ENCODE data around the gene NRARP. TPM values are rescaled to one million over a fixed set of nuclear protein-coding genes. Genes with fewer than 3 reads are reported as not detected.

The NRARP gene
- total RNA-seq, 1 experiment from 2014 or later, result 32.6 TPM

- Mint-ChIP-seq H3K9me3 (ENCODE audit: low read depth, unreplicated experiment) (no peaks in the 10 kb centered on the region), H3K4me1 (ENCODE audit: low read depth, unreplicated experiment) (no peaks in the 10 kb centered on the region), H3K27ac (ENCODE audit: unreplicated experiment) (no peak overlapping the region), H3K4me3 (ENCODE audit: low read depth, unreplicated experiment) (no peak overlapping the region), H3K36me3 (ENCODE audit: insufficient read depth, unreplicated experiment) (peaks cover 18% of the 10 kb centered on the region), H3K27me3 (ENCODE audit: unreplicated experiment) (no peaks in the 10 kb centered on the region)
- DNase-seq, result no peak
- TF ChIP-seq CTCF (IDR thresholded peaks at IDR 0.05; ENCODE audit: unreplicated experiment), result no peak
- intact Hi-C loops (cut with micrococcal nuclease; ENCODE audit: unreplicated experiment), result no loop called here
- BruUV-seq (replicated peaks), result no TSS peak
- CTCF ChIA-PET, result no interaction called here
Measured at GRCh38 chr9:137306066-137306849, 4.2 kb upstream of the NRARP start.

- Mint-ChIP-seq H3K36me3 (ENCODE audit: insufficient read depth, unreplicated experiment) (peaks cover 23% of the 10 kb centered on the region), H3K27ac (ENCODE audit: unreplicated experiment) (no peak overlapping the region), H3K27me3 (ENCODE audit: unreplicated experiment) (no peaks in the 10 kb centered on the region), H3K4me3 (ENCODE audit: low read depth, unreplicated experiment) (no peak overlapping the region), H3K9me3 (ENCODE audit: low read depth, unreplicated experiment) (no peaks in the 10 kb centered on the region), H3K4me1 (ENCODE audit: low read depth, unreplicated experiment) (no peaks in the 10 kb centered on the region)
- intact Hi-C loops (cut with micrococcal nuclease; ENCODE audit: unreplicated experiment), result no loop called here
- BruUV-seq (replicated peaks), result no TSS peak
- CTCF ChIA-PET, result no interaction called here
- DNase-seq, result no peak
- TF ChIP-seq CTCF (IDR thresholded peaks at IDR 0.05; ENCODE audit: unreplicated experiment), result no peak
Measured at GRCh38 chr9:137305798-137306065, 3.7 kb upstream of the NRARP start.

- CTCF ChIA-PET, result interaction anchor here (0.6 kb wide), 1 partner anchor 118 kb away, joined by 3 read pairs; the partner anchor contains the start of genes EXD3 and NOXA1
- BruUV-seq (replicated peaks), result no TSS peak
- peaks cover 29% of the 10 kb centered on the region for H3K36me3 Mint-ChIP-seq (ENCODE audit: insufficient read depth, unreplicated experiment)
- no peaks in the 10 kb centered on the region for H3K9me3 Mint-ChIP-seq (ENCODE audit: low read depth, unreplicated experiment)
- no peaks in the 10 kb centered on the region for H3K27me3 Mint-ChIP-seq (ENCODE audit: unreplicated experiment)
- no peak for TF ChIP-seq CTCF (IDR thresholded peaks at IDR 0.05; ENCODE audit: unreplicated experiment)
- no peaks in the 10 kb centered on the region for H3K4me1 Mint-ChIP-seq (ENCODE audit: low read depth, unreplicated experiment)
- no peak overlapping the region for H3K27ac Mint-ChIP-seq (ENCODE audit: unreplicated experiment)
- no peak overlapping the region for H3K4me3 Mint-ChIP-seq (ENCODE audit: low read depth, unreplicated experiment)
- intact Hi-C loops (cut with micrococcal nuclease; ENCODE audit: unreplicated experiment), result no loop called here
- no peak for DNase-seq
Measured at GRCh38 chr9:137305060-137305797, 3.2 kb upstream of the NRARP start.

GRCh38 chr9:137304383-137305059 is 2.5 kb upstream of the NRARP start:
- no peak for DNase-seq

More at GRCh38 chr9:137304383-137305059, 2.5 kb upstream of the NRARP start:
- intact Hi-C loops (cut with micrococcal nuclease; ENCODE audit: unreplicated experiment), result no loop called here
- TF ChIP-seq CTCF (IDR thresholded peaks at IDR 0.05; ENCODE audit: unreplicated experiment), result no peak
- H3K9me3 Mint-ChIP-seq (ENCODE audit: low read depth, unreplicated experiment), result no peaks in the 10 kb centered on the region
- CTCF ChIA-PET, result interaction anchor here (0.6 kb wide), 1 partner anchor 118 kb away, joined by 3 read pairs; the partner anchor contains the start of genes EXD3 and NOXA1
- peaks cover 35% of the 10 kb centered on the region for H3K36me3 Mint-ChIP-seq (ENCODE audit: insufficient read depth, unreplicated experiment)
- no peaks in the 10 kb centered on the region for H3K27me3 Mint-ChIP-seq (ENCODE audit: unreplicated experiment)
- no peak overlapping the region for H3K4me3 Mint-ChIP-seq (ENCODE audit: low read depth, unreplicated experiment)
- H3K27ac Mint-ChIP-seq (ENCODE audit: unreplicated experiment), result no peak overlapping the region
- no peaks in the 10 kb centered on the region for H3K4me1 Mint-ChIP-seq (ENCODE audit: low read depth, unreplicated experiment)
- no TSS peak for BruUV-seq (replicated peaks)

Measured in Calu3 (cell line).